H9 (cell line): Measurements from ENCODE around the gene CKLF. TPM values are rescaled to one million over a fixed set of nuclear protein-coding genes. Genes with fewer than 3 reads are reported as not detected.

ENCODE experiments used
- DNase-seq: peaks from one replicate; pipeline ENCODE4 v3.0.0-alpha.2; 2017
- H2AFZ ChIP-seq: one replicate; pipeline ENCODE4 v1.6.1; 2013; ENCODE audit warnings: mild to moderate bottlenecking, low read length, control low read depth, moderate library complexity
- H2AK5ac ChIP-seq: 2 replicates; pipeline ENCODE4 v1.6.1; 2013; ENCODE audit warnings: low read length, control low read depth, mixed read lengths; ENCODE audit not compliant: insufficient read length
- H2BK120ac ChIP-seq: one replicate; pipeline ENCODE4 v1.6.1; 2013; ENCODE audit warnings: low read depth, mild to moderate bottlenecking, low read length, control low read depth, inconsistent platforms; ENCODE audit not compliant: poor library complexity, severe bottlenecking
- H2BK12ac ChIP-seq: 2 replicates; pipeline ENCODE4 v1.6.1; 2013; ENCODE audit warnings: low read length, control low read depth, mixed read lengths, low read depth; ENCODE audit not compliant: insufficient read length
- H2BK15ac ChIP-seq: 2 replicates; pipeline ENCODE4 v1.6.1; 2013; ENCODE audit warnings: low read depth, low read length, control low read depth
- H2BK20ac ChIP-seq: one replicate; pipeline ENCODE4 v1.6.1; 2013; ENCODE audit warnings: low read depth, mild to moderate bottlenecking, low read length, control low read depth, inconsistent platforms; ENCODE audit not compliant: poor library complexity, severe bottlenecking
- H2BK5ac ChIP-seq: 2 replicates; pipeline ENCODE4 v1.6.1; 2013; ENCODE audit warnings: low read length, control low read depth, mixed read lengths; ENCODE audit not compliant: insufficient read length
- H3K14ac ChIP-seq: 2 replicates; pipeline ENCODE4 v1.6.1; 2013; ENCODE audit warnings: low read length, control low read depth; ENCODE audit not compliant: insufficient read depth
- H3K18ac ChIP-seq: 2 replicates; pipeline ENCODE4 v1.6.1; 2013; ENCODE audit warnings: low read depth, mild to moderate bottlenecking, mixed read lengths, low read length, control low read depth; ENCODE audit not compliant: insufficient read length
- H3K23ac ChIP-seq: 2 replicates; pipeline ENCODE4 v1.6.1; 2013; ENCODE audit warnings: low read length, control low read depth, mixed read lengths, low read depth; ENCODE audit not compliant: insufficient read length
- H3K23me2 ChIP-seq: 2 replicates; pipeline ENCODE4 v1.6.1; 2013; ENCODE audit warnings: low read depth, mild to moderate bottlenecking, mixed read lengths, low read length, control low read depth; ENCODE audit not compliant: insufficient read length, poor library complexity, severe bottlenecking
- H3K27ac ChIP-seq: 2 replicates; pipeline ENCODE4 v1.5.1; 2013; ENCODE audit warnings: low read length, control low read depth, mixed read lengths, low read depth; ENCODE audit not compliant: insufficient read length
- H3K27me3 ChIP-seq: 2 replicates; pipeline ENCODE4 v1.6.1; 2013; ENCODE audit warnings: low read length, control low read depth, inconsistent platforms; ENCODE audit not compliant: insufficient read depth
- H3K4ac ChIP-seq: 2 replicates; pipeline ENCODE4 v1.6.1; 2013; ENCODE audit warnings: low read depth, mild to moderate bottlenecking, control low read depth, inconsistent platforms, low read length, moderate library complexity
- H3K4me1 ChIP-seq: 2 replicates; pipeline ENCODE4 v1.6.1; 2013; ENCODE audit warnings: low read length, control low read depth, inconsistent platforms; ENCODE audit not compliant: insufficient read depth
- H3K4me2 ChIP-seq: 2 replicates; pipeline ENCODE4 v1.6.1; 2013; ENCODE audit warnings: low read length, control low read depth, mixed read lengths; ENCODE audit not compliant: insufficient read length, insufficient read depth
- H3K56ac ChIP-seq: 2 replicates; pipeline ENCODE4 v1.6.1; 2013; ENCODE audit warnings: low read depth, mild to moderate bottlenecking, mixed read lengths, low read length, control low read depth; ENCODE audit not compliant: insufficient read length
- H3K79me1 ChIP-seq: 2 replicates; pipeline ENCODE4 v1.6.1; 2013; ENCODE audit warnings: low read depth, mild to moderate bottlenecking, moderate library complexity, low read length, control low read depth, inconsistent platforms; ENCODE audit not compliant: insufficient read depth, poor library complexity, severe bottlenecking
- H3K79me2 ChIP-seq: 2 replicates; pipeline ENCODE4 v1.6.1; 2013; ENCODE audit warnings: low read length, control low read depth, inconsistent platforms; ENCODE audit not compliant: insufficient read depth
- H3K9ac ChIP-seq: 2 replicates; pipeline ENCODE4 v1.6.1; 2013; ENCODE audit warnings: low read length, control low read depth, mixed read lengths; ENCODE audit not compliant: insufficient read length; ENCODE audit errors: extremely low read depth
- H3K9me3 ChIP-seq: one replicate; pipeline ENCODE4 v1.6.1; 2013; ENCODE audit warnings: low read depth, low read length, inconsistent platforms; ENCODE audit not compliant: control insufficient read depth
- H3T11ph ChIP-seq: one replicate; pipeline ENCODE4 v1.6.1; 2013; ENCODE audit warnings: mild to moderate bottlenecking, low read length, control low read depth, inconsistent platforms
- H4K20me1 ChIP-seq: one replicate; pipeline ENCODE4 v1.6.1; 2013; ENCODE audit not compliant: control insufficient read depth, insufficient read length, insufficient read depth
- H4K5ac ChIP-seq: 2 replicates; pipeline ENCODE4 v1.6.1; 2013; ENCODE audit warnings: low read depth, mild to moderate bottlenecking, mixed read lengths, low read length, control low read depth; ENCODE audit not compliant: insufficient read length
- H4K8ac ChIP-seq: replicated peaks from 2 replicates; pipeline ENCODE4 v1.6.1; 2013; ENCODE audit warnings: low read length, control low read depth, mixed read lengths, low read depth; ENCODE audit not compliant: insufficient read length
- H4K91ac ChIP-seq: 2 replicates; pipeline ENCODE4 v1.6.1; 2013; ENCODE audit warnings: low read depth, mild to moderate bottlenecking, moderate library complexity, mixed read lengths, low read length, control low read depth; ENCODE audit not compliant: insufficient read length
- H3K27ac Mint-ChIP-seq, 3 experiments: 2 replicates in 2 of 3; 3 replicates in 1 of 3; pipeline ENCODE4 v1.8.0; 2020 to 2021; ENCODE audit warnings: mixed read lengths in 3 of 3, mild to moderate bottlenecking in 1 of 3, moderate library complexity in 1 of 3
- H3K27me3 Mint-ChIP-seq: 2 replicates; pipeline ENCODE4 v1.8.0; 2021; ENCODE audit warnings: low read depth, mild to moderate bottlenecking, moderate library complexity, mixed read lengths
- H3K36me3 Mint-ChIP-seq, 3 experiments: 2 replicates in 2 of 3; 3 replicates in 1 of 3; pipeline ENCODE4 v1.8.0; 2020 to 2021; ENCODE audit warnings: low read depth in 3 of 3, mixed read lengths in 3 of 3; ENCODE audit not compliant: insufficient read depth in 1 of 3
- H3K4me1 Mint-ChIP-seq, 2 experiments: 2 replicates each; pipeline ENCODE4 v1.8.0; 2020; ENCODE audit warnings: mixed read lengths in 2 of 2
- H3K4me3 Mint-ChIP-seq, 2 experiments: 2 replicates in 1 of 2; 3 replicates in 1 of 2; pipeline ENCODE4 v1.8.0; 2020 to 2021; ENCODE audit warnings: mild to moderate bottlenecking in 2 of 2, mixed read lengths in 2 of 2, moderate library complexity in 1 of 2
- H3K9me3 Mint-ChIP-seq, 2 experiments: 2 replicates in 1 of 2; 3 replicates in 1 of 2; pipeline ENCODE4 v1.8.0; 2020; ENCODE audit warnings: mild to moderate bottlenecking in 2 of 2, mixed read lengths in 2 of 2, moderate library complexity in 1 of 2
- WGBS: extraction: QIAGEN DNeasy Blood & Tissue Kit; methylation state at CpG from one replicate; pipeline ENCODE4 v1.1.7; 2013; ENCODE audit warnings: missing lambda C conversion rate, low lambda C conversion rate, mixed read lengths; ENCODE audit not compliant: insufficient read length; ENCODE audit errors: extremely low coverage; 5-methylcytosine and 5-hydroxymethylcytosine counted together
- total RNA-seq: library from RNA; stranded (reverse); gene quantifications from 2 replicates; pipeline ENCODE4 v1.2.1, GENCODE V29; 2021
- TF ChIP-seq, protein P1 (sequence below): fragments of 200-600 bp; sonication (generic); conservative IDR thresholded peaks from 3 replicates; pipeline ENCODE4 v1.8.0; 2021; ENCODE audit warnings: antibody characterized with exemption, mild to moderate bottlenecking

The CKLF gene
- total RNA-seq, 1 experiment from 2014 or later = 23.1 TPM

DNA sequence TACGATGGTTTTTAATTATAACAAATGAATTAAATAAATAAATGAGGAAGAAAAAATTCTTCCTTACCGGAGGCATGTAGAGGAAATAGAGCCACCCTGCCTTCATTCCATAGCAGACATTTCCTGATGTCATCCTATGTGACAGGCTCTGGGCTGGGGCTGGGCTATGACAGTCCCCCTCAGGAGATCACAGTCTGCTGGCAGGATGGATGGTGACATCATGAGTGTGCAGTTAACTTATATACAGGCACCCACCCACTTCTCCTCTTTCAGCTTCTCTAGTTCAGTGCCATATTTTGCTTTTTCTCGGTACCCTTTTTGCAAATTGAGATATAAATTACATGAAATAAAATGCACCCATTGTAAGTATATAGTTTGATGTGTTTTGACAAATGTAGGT lies 45.7 kb downstream of the CKLF start:
- Mint-ChIP-seq H3K27me3 (peaks cover 7% of the 10 kb centered on the region; the same call in 1 of the 2 replicates), H3K4me3 (no peak overlapping the region), H3K27ac (no peak overlapping the region), H3K36me3 (no peaks in the 10 kb centered on the region), H3K9me3 (no peaks in the 10 kb centered on the region), H3K4me1 (peaks cover 0 to 4% of the 10 kb centered on the region in 2 experiments; a peak in 3 of 4 replicates)
- no peak overlapping the region for H2BK120ac ChIP-seq
- H3K4me1 ChIP-seq = no peaks in the 10 kb centered on the region
- no peak overlapping the region for H3K18ac ChIP-seq
- H3K27ac ChIP-seq = no peak overlapping the region
- no peaks in the 10 kb centered on the region for H3K27me3 ChIP-seq
- no peaks in the 10 kb centered on the region for H4K20me1 ChIP-seq
- H3T11ph ChIP-seq = no peak overlapping the region
- H2AK5ac ChIP-seq = no peak overlapping the region
- H3K14ac ChIP-seq = no peak overlapping the region
- H2AFZ ChIP-seq = no peak overlapping the region
- TF ChIP-seq, protein P1, sequence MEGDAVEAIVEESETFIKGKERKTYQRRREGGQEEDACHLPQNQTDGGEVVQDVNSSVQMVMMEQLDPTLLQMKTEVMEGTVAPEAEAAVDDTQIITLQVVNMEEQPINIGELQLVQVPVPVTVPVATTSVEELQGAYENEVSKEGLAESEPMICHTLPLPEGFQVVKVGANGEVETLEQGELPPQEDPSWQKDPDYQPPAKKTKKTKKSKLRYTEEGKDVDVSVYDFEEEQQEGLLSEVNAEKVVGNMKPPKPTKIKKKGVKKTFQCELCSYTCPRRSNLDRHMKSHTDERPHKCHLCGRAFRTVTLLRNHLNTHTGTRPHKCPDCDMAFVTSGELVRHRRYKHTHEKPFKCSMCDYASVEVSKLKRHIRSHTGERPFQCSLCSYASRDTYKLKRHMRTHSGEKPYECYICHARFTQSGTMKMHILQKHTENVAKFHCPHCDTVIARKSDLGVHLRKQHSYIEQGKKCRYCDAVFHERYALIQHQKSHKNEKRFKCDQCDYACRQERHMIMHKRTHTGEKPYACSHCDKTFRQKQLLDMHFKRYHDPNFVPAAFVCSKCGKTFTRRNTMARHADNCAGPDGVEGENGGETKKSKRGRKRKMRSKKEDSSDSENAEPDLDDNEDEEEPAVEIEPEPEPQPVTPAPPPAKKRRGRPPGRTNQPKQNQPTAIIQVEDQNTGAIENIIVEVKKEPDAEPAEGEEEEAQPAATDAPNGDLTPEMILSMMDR = no peak
- no peak overlapping the region for H4K5ac ChIP-seq
- H3K4ac ChIP-seq = no peak overlapping the region
- DNase-seq = no peak
- no CpG with 5 or more reads among the region's 3 CpGs for WGBS
- no peak overlapping the region for H4K91ac ChIP-seq
- H2BK12ac ChIP-seq = no peak overlapping the region
- no peak overlapping the region for H3K56ac ChIP-seq
- H3K9me3 ChIP-seq = no peaks in the 10 kb centered on the region
- no peak overlapping the region for H4K8ac ChIP-seq
- no peaks in the 10 kb centered on the region for H3K79me1 ChIP-seq
- H3K9ac ChIP-seq = no peak overlapping the region
- no peak overlapping the region for H2BK20ac ChIP-seq
- H2BK5ac ChIP-seq = no peak overlapping the region
- H3K23me2 ChIP-seq = no peaks in the 10 kb centered on the region
- H2BK15ac ChIP-seq = no peak overlapping the region
- H3K4me2 ChIP-seq = no peak overlapping the region
- H3K79me2 ChIP-seq = no peaks in the 10 kb centered on the region
- no peak overlapping the region for H3K23ac ChIP-seq
